T-helper 2 cell treated with Interferon-gamma antibody and Interleukin-4, amounts not matched to agents 100 ng/mL and 5 ng/mL, for 36 hours (primary cell): ENCODE results near the gene USP22. TPM values are rescaled to one million over a fixed set of nuclear protein-coding genes. Genes with fewer than 3 reads are reported as not detected.

Experiments
- intact Hi-C: fragments of 100-400 bp; cut with micrococcal nuclease; formaldehyde crosslinking; loops from one replicate; pipeline ENCODE4 v1.15.1; 2023
- total RNA-seq: library from RNA; stranded (reverse); gene quantifications from 2 replicates; pipeline ENCODE4 v1.2.3, GENCODE V29; 2022

Gene USP22
- total RNA-seq, 1 donor from 2014 or later, result 157 TPM

DNA sequence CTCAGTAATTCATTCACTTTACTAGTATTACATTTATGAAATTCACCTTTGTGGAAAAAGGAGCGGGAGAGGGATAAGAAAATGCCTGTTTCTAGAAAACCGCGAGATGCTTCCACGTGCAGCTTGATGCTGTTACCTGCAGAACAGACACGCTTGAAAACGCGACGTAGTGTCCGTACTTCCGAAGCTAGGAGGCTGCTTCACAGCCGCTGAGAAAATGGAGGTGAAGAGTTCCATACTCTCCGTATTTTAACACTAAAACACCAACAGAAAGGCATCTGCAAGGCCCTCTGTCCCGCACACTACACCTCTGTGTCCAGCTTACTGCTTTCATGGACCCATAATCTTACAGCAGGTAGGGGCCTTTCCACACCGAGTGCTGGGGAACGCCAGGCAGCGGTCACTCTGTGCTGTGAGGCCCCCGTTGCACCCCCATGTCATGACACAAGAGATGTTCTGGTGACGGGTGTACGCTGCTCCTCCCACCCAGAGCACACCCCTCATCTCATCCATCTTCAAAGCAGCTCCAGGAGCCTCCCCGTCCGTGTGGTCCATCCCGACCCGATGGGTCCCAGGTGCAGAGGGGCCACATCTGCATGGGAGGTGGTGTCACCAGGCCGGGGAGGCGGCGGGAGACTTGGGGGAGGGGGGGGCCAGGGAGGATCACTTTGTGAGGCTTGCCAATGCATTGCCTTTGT, 40.4 kb downstream of the USP22 start:
- intact Hi-C loops, result no loop called here

DNA sequence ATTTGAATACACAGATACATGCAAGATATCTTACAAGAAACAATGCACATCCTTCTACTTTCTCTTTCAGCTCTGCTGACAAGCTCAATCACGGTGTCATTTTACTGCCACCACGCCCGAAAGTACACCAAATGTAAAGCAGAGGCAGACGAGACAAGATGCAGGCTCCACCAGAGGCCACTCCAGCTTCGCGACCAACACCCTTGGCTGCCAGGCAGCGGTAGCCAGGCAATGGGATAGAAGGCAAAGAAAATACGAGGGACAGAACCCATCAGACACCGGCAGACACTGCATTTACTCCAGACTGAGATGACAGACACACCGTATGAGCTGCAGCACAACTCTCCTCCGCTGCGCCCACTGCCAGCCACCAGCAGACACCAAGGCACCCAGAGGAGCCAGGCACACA, 41.0 kb downstream of the USP22 start:
- intact Hi-C loops, result no loop called here

DNA sequence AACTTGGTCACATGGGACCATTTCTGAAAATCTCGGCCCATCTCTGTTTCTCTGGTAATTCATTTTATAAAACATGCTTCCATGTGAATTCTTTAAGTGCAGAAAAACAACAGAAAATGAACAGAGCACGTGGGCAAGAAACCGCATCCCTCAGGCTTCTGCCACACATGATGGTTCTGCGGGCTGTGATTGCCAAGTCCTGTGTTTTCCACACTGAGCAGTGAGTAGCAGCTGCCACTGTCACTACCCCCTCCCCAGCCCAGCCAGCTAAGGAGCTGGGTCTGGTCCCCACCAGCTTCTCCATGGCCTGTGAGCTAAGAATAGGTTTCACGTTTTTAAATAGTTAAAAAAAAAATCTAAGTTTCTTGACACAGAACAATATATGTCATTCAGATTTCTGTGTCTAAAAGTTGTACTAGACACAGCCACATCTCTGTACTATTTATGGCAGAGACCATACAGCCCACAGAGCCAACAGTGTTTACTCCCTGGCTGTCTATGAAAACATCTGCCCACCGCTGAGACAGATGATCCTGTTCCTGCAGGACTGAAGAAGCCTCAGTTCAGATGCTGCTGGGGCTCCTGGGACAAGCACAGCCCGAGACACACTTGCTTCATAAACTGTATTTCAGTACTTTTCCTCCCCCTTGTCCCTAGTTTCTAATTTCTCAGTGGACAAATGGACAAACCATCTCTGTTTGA, 41.5 kb downstream of the USP22 start:
- intact Hi-C loops, result no loop called here

DNA sequence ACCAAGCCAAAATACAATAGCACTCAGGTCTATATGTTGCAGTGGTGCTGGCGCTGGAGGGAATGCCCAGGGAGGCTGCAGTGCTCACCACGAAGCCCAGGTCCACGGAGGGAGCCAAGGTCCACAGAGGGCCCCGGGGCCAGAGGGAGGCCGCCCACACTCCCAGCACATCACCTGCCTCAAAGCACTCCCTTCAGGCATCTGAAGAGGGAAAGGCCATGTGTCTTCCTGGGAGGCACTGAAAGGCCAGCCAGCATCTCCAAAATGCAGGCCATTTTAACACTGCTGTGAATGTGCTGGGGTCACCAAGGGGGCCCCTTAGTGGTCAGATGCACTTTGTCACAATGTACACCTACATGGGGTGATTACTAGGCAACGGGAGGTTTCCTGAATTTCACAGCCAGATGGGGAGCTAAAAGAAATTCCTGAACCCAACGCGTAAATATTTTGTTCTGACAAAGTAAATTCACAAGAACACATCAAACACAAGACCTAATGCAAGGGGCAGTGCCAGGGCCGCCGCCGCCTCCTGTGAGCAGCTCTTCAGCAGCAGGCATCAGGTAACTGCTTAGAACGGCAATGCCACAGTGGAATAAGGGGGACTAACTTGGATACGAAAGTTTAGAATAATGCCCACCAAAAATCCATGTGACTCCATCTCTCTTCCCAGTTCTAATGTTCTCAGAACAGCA, 42.8 kb downstream of the USP22 start:
- intact Hi-C loops, result no loop called here

DNA sequence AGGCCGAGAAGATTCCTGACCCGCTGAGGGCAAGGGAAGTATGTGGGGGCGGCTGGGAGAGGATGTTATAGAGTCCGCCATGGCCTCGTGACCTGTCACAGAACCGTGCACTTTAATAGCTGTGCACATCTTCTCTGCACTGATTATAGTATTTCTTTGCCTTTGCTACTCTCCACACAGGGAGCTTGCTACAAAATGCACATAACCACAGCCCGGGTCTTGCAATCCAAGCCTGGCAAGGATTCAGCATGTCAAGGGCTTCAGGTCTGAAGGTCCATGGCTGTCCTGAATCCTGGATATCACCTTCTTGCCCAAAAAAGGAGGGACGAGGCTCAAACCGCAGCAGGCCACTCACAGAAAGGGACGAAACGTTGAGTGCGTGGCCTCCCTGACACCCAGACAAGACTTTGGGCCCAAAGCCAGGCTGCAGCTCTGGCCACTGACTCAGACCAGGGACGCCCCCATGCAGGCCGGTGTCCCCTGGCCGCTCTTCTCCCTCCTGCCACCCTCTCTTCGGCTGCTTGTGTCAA, 43.7 kb downstream of the USP22 start:
- intact Hi-C loops, result no loop called here

DNA sequence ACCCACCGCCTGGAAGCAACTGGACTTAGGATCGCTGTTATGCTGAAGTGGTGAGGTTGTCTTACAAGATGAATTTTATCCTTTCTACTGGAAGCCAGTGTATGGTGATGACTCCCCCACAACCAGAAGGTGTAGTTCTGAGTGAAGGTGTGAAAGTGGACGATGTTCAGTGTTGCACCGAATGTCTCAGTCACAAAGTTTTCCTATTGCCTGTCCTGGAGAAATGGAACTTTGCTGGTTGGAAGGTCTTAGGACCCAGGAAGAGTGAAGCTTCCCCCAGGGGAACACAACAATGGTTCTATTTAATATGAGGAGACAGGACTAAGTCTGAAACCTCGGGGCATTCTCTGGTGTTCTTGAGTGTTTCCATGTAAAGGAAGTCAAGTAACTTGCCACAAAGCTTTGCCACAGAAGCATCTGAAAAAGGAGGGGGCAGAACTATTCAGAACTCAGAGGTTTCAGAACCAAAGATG, 44.2 kb downstream of the USP22 start:
- intact Hi-C loops, result no loop called here

DNA sequence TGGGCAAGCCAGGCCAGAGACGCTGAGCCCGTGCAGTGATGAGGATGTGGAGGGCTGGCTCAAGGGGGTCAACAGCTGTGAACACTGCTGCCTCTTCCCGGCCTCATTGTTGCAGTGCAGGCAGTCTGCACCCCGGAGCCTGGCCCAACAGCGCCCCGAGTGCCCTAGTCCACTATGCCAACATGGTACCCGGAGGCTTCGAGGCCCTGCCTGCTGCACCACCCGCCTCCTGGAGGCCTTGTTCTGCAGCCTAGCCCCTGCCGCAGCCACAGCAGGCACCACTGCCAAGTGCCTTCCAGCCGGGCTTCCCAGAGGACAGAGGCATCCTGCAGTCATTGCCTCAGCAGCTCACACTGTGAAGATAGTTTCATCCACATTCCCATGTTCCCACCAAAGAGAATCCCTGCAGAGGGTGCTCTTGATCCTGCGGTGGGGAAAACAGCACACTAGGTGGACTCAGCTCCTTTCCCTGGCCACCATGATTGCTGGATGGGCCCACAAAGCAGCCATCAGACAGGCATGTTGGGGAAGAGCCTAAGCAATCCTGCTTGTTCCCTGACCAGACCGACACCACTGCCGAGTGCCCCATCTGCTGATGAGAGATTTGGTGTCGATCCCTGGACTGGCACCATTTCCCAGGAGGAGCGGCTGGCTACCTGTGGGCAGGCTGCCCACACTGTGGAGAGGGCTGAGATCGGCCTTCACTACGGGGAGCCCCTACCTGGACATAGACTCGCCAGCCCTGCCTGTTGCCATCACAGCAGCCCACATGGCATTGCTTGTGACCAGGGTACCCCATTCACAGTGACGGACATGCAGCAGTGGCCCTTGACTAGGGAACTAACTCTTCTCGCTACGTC, 44.9 kb downstream of the USP22 start:
- intact Hi-C loops, result no loop called here

DNA sequence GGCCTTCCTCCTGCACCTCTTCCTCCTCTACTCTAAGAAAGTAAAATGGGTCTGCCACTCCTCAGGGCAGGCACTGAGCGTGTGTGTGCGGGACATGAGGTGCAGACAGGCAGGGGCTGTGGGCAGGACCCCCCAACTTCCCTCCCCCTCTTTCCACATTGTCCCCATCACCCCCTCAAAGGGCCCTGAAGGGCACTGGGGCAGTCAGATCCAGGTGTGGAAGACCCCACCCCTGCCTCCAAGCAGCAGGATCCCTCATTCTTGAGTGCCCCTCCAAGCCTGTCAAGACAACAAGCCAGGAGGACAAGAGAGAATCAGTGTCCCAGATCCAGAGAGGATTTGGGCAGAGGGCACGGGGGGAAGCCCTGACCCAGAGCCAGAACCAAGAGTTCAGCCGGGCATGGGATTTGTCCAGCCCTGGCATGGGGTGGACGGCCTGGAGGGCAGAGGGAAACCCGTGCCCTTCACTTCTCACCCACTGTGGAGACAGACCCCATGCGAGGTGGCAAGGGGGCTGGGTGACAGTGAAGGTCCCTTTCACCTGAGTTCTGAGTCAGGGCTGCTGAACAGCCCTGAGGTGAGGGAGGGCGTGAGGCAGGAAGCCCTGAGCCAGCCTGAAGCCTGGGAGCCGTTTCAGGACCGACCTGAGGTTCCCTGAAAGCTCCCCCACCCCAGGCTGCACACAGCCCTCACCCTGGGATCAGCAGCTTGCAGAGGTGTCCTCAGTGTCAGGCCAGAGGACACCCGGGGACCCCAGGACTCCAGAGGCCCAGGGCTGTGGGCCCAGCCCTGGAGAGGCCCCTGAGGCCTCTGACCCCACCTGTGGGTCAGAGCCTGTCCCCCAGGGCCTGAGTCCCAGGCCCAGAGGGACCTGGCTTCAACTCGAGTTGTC, 45.8 kb downstream of the USP22 start:
- intact Hi-C loops, result no loop called here

DNA sequence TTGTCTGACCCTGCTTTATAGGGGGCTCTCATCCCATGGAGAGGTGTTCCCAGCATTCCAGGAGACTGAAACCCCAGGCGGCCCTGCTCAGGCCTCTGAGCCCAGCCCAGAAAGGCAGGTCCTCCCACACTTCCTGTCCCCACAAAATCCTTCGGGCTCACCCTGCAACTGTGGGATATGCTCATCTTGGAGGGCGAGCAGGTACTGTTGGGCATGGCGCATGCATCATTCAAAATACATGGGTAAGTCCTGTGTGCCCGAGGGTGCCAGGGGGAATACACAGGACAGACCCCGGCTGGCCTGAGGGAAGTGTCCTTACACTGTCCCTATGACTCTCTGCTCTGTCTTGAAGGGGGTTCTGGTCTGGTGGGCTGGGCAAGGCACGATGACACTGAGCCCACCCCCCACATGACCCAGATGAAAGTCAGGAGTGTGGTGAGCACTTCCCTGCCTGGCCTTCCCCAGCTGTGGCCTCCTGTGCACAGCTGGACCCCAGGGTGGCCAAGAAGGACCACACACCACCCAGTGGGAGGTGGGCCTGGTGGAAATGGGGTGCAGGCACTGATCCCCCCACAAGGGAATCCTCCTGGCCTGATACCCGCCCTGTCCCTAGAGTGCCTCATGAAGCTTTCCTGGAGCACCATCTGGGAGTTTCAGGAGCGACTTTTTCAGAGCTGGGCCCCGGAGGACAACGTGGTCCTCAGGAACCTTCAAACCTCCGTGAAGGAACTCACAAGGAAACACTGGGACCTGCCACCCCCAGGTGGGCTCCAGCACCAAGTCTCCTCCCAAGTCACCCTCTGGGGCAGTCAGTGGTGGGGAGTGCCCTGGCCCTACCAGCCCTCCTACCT, 46.7 kb downstream of the USP22 start:
- intact Hi-C loops, result no loop called here

DNA sequence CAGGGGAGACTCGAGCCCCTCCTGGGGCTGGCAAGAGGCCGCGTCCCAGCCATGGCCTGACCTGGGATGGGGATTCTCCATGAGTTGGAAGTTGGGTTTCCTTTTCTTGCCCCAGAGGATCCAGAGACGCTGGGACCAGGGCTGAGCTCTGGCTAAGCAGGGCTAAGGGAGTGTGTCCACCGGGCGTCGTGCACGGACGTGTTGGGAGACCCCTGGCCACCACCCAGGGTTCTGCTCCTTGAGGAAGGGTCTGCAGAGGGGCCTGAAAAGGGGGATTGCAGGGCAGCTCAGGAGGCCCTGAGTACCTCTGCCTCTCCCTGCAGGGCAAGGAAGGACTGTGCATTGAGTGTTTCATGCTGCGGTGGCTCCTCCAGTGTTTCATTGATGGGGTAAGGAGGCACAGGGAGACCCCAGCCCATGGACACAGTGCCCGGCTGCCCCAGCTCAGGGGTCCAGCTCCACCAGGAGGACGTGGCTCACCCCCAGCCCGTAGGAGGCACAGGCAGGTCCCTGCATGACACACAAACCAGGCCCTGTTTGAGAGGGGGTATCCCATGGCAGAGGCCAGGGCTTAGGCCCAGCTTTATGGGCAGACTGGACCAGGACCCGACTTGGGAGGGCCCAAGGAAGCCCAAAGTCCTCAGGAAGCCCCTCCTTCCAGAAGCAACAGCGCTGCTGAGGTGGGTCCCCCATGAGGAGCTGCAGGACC, 47.5 kb downstream of the USP22 start:
- intact Hi-C loops, result no loop called here

DNA sequence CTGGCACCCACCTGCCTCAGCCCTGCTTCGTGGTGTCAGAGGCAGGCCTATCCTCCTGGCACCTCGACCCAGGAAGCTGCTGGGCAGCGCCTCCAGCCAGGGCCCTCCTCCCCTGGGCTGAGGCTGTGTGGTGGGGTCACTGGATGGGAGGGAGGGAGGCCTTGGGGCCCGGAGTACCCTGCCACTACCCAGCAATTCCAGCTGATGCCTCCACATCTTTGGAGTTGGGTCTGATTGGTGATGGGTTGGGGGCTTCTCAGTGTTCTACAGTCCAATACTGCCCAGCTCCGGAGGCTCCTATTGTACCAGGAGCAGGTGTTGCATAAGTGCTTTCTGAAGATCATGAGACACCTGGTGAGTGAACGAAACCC, 48.0 kb downstream of the USP22 start:
- intact Hi-C loops, result loop anchor here (5.0 kb wide), 1 partner anchor 87 kb away; no protein-coding TSS in a partner anchor

DNA sequence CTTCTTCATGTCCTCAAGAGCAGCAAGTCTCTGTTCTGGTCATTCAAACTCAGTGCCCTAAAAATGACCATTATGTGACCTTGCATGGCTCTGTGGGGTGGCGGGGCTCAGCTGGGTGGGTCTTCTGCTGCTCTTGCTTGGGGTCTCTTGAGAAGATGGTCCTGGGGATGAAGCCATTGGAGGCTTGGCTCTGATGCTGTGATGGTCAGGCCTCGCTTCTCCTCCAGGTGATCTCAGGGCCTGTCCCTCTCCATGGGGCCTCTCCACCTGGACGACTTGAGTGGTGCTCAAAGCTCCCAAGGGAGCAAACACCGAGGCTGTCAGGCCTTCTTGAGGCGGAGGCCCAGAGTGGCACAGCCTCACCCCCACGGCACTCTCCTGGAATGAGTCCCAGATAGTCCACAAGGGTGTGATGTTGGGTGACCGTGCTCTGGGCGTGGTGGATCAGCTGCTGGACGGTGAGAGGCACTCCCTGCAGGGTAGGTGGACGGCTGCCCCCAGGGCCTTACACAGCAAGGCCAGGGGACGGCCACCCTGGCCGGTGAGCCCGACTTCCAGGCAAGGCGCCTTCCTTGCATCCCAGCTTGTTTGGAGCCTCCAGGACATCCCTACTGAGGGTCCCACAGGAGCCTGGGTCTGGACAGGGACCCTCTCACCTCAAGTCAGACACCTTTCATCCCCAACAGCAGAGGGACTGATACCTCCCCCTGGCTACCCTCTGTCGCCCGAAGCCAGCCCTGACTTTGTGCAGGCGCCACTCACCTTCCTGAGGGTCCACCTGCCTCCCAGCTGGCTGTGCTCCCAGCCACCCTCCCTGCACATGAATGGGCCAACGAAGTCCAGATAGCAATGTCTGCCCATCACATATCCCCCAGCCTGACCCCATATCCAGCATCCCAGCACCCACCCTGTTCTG, 48.7 kb downstream of the USP22 start:
- intact Hi-C loops, result loop anchor here (2.0 to 5.0 kb wide), 2 partner anchors 87 to 193 kb away; no protein-coding TSS in a partner anchor

DNA sequence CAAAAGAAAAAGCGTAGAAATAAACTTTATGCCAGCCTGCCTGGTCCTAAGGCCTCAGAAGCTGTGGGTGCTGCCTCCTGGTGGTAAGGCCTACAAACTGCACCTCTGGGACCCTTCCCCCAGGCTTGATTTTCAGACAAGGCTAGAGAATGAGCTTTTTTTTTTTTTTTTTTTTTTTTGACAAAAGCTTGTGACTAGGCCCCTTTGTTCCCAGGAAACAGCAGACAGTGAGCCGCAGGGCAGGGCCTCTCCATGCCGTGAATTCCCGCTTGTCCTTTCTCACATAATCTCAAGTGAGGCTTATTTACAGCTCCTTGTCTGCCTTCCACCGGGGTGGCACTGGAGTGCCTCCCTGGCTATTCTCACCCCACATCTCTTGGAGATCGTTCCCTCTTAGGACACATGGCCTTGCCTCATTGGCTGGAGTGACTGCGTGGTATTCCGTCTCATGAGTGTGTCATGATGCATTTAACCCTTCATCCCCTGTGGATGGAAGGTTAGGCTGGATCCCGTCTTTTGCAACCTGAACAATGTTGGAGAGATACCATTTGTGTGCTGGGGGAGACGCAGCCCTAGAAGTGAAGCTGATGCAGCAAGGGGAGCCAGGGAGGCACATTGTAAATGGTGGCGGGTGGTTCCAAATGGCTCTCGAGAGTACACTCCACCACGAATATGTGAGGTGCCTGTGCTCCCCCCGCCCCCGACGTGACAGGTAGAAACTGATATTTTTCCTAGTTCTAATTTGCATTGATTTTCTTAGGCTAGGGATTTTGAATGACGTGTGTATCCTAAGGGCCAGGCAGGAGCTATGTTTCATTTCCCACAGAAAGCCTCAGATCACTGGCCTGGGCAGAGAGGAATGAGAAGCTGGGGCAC, 49.6 kb downstream of the USP22 start:
- intact Hi-C loops, result loop anchor here (2.0 to 5.0 kb wide), 2 partner anchors 86 to 192 kb away; no protein-coding TSS in a partner anchor

DNA sequence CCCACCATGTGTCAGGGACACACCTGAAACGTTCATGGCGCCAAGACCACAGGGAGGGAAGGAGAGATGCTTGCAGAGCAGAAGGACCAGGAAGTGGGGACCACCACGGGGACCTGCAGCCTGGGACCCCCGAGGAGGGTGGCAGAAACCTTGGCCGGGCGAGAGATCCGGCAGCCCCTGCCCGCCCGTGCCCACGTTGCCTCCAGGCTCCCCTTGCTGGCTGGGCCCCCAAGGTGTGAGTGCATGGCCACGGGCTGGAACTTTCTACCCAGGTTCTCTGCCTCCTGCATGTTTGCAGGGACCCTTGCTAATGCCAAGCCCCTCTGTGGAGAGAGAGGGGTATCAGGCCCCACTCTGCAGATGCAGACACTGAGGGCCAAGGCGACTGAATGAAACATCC, 50.4 kb downstream of the USP22 start:
- intact Hi-C loops, result loop anchor here (2.0 to 5.0 kb wide), 2 partner anchors 85 to 192 kb away; no protein-coding TSS in a partner anchor

DNA sequence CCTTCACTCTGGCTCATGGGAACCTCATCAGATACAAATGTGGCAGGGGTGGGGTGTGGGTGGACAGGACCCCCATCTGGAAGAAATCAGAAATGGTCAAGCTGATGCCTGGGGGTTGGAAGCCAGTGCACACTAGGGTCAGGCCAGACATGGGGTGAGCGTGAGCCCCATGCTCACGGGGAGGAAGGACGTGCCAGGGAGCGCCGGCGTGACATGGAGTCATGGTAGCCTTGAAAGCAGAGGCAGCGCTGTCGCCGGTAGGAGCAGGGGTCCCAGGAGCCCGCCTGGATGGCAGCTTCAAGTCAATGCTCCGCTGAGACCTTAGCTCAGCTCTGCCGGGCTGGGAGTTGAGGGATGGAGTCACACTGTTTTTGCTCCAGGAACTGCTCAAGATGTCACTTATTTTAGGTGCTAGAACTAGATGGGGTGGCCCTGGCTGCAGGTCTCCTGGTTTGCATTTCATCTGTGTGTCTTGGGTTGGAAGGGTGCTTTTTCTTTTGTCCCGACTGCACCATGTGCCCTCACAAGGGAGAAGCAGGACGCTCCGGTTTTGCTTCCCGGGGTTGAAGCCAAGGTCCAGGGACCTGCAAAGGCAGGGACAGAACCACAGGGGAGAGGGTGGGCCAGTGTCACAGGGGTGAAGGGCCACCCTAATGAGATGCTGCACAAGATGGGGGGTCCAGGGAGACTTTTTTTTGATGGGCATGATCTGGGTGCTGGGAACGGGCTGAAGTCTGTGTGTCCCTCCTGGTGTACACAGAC, 51.4 kb downstream of the USP22 start:
- intact Hi-C loops, result loop anchor here (2.0 to 5.0 kb wide), 2 partner anchors 84 to 191 kb away; no protein-coding TSS in a partner anchor
